GM12878 (cell line): ENCODE measurements around the gene GUCY2F. TPM values are rescaled to one million over a fixed set of nuclear protein-coding genes. Genes with fewer than 3 reads are reported as not detected.

ENCODE experiments used
- ATAC-seq: fragments of 200-7000 bp; cut with Tn5 transposase; 3 replicates; pipeline ENCODE4 v1.9.1; 2020; ENCODE audit warnings: mild to moderate bottlenecking, moderate library complexity
- BruUV-seq: library from RNA; stranded (reverse); fragments of 400-500 nt; replicated peaks from 2 replicates; lab custom pipeline; 2021; lab: Mats Ljungman, UMichigan
- CTCF ChIA-PET: fragments of 300-600 bp; sonication (Branson Sonifier 250); formaldehyde crosslinking; extraction: SDS; loops from one replicate; lab custom pipeline; 2021; ENCODE audit warnings: inconsistent platforms; lab: Yijun Ruan, JAX
- POLR2A ChIA-PET: fragments of 350-600 bp; formaldehyde crosslinking; extraction: SDS; loops from one replicate; lab custom pipeline; 2021; ENCODE audit warnings: inconsistent platforms; lab: Charles Lee
- RAD21 ChIA-PET: fragments of 300-600 bp; sonication (Branson Sonifier 250); formaldehyde crosslinking; loops from one replicate; lab custom pipeline; 2023; ENCODE audit warnings: antibody characterized with exemption; ENCODE audit not compliant: unreplicated experiment; lab: Charles Lee
- SMC1A ChIA-PET: fragments of 300-600 bp; sonication (Branson Sonifier 250); formaldehyde crosslinking; loops from one replicate; lab custom pipeline; 2023; ENCODE audit not compliant: unreplicated experiment, uncharacterized antibody; lab: Charles Lee
- DNase-seq: peaks from one replicate; pipeline ENCODE4 v3.0.0-alpha.2; 2011; ENCODE audit warnings: low read depth, low spot score
- FAIRE-seq: peaks from 3 replicates; lab custom pipeline; 2011; peaks lifted over from hg19 to GRCh38; lab: Jason Lieb, UNC
- H2AFZ ChIP-seq: 2 replicates; pipeline ENCODE4 v1.6.0; 2011; ENCODE audit warnings: low read depth, low read length, control low read depth; ENCODE audit not compliant: control insufficient read depth
- H3K27ac ChIP-seq: 2 replicates; pipeline ENCODE4 v1.5.1; 2011; ENCODE audit warnings: control low read depth; ENCODE audit not compliant: control insufficient read depth, insufficient read depth
- H3K27me3 ChIP-seq, 2 experiments: replicated peaks in 1 of 2; 2 replicates each; pipeline versions ENCODE4 v1.6.0 to v1.6.1; 2011; ENCODE audit warnings: low read length in 1 of 2; ENCODE audit not compliant: control insufficient read depth in 2 of 2, insufficient read depth in 2 of 2
- H3K36me3 ChIP-seq, 2 experiments: 2 replicates each; pipeline ENCODE4 v1.5.1; 2011; ENCODE audit warnings: low read length in 1 of 2; ENCODE audit not compliant: control insufficient read depth in 2 of 2, insufficient read depth in 2 of 2
- H3K4me1 ChIP-seq: 2 replicates; pipeline ENCODE4 v1.6.1; 2011; ENCODE audit warnings: mild to moderate bottlenecking, low read length, moderate library complexity, mixed read lengths; ENCODE audit not compliant: control insufficient read depth, insufficient read depth
- H3K4me2 ChIP-seq: 2 replicates; pipeline ENCODE4 v1.6.0; 2011; ENCODE audit warnings: control low read depth; ENCODE audit not compliant: control insufficient read depth, insufficient read depth
- H3K4me3 ChIP-seq: fragments of 200-600 bp; sonication (generic); 2 replicates; pipeline ENCODE4 v1.5.1; 2016
- H3K79me2 ChIP-seq: 2 replicates; pipeline ENCODE4 v1.6.0; 2011; ENCODE audit warnings: low read length; ENCODE audit not compliant: control insufficient read depth, insufficient read depth
- H3K9ac ChIP-seq: 2 replicates; pipeline ENCODE4 v1.8.0; 2011; ENCODE audit warnings: low read length, control low read depth, mixed read lengths; ENCODE audit not compliant: control insufficient read depth, insufficient read depth
- H3K9me3 ChIP-seq: replicated peaks from 3 replicates; pipeline ENCODE4 v1.5.1; 2011; ENCODE audit warnings: mild to moderate bottlenecking, low read length; ENCODE audit not compliant: control insufficient read depth, insufficient read depth
- H4K20me1 ChIP-seq: 2 replicates; pipeline ENCODE4 v1.6.0; 2011; ENCODE audit not compliant: control insufficient read depth, insufficient read depth
- BMI1 ChIP-seq: fragments of 450-650 bp; IDR thresholded peaks from 2 replicates; pipeline ENCODE4 v1.6.1; 2016; ENCODE audit warnings: mild to moderate bottlenecking, moderate library complexity, borderline replicate concordance
- KDM1A ChIP-seq: fragments of 200-600 bp; sonication (generic); IDR thresholded peaks from 2 replicates; pipeline ENCODE4 v1.6.1; 2016; ENCODE audit warnings: borderline replicate concordance
- NR2C2 ChIP-seq: IDR thresholded peaks from 2 replicates; pipeline ENCODE4 v1.6.1; 2011; ENCODE audit warnings: borderline replicate concordance, low read depth; ENCODE audit not compliant: control insufficient read depth, insufficient read length
- NR2F1 ChIP-seq: fragments of 450-650 bp; conservative IDR thresholded peaks from 2 replicates; pipeline ENCODE4 v1.6.1; 2017; ENCODE audit warnings: mild to moderate bottlenecking
- PBX3 ChIP-seq: IDR thresholded peaks from 2 replicates; pipeline ENCODE4 v1.6.1; 2011; ENCODE audit warnings: mild to moderate bottlenecking, low read depth, low read length, moderate library complexity; ENCODE audit not compliant: insufficient replicate concordance
- RB1 ChIP-seq: fragments of 450-650 bp; formaldehyde crosslinking; IDR thresholded peaks from 2 replicates; pipeline ENCODE4 v1.6.1; 2017; ENCODE audit warnings: mild to moderate bottlenecking, borderline replicate concordance
- SIX5 ChIP-seq: IDR thresholded peaks from 2 replicates; pipeline ENCODE4 v1.6.1; 2011; ENCODE audit warnings: mild to moderate bottlenecking, low read depth, low read length, moderate library complexity; ENCODE audit not compliant: severe bottlenecking
- SKIL ChIP-seq: fragments of 450-650 bp; IDR thresholded peaks from 2 replicates; pipeline ENCODE4 v1.6.1; 2017; ENCODE audit warnings: mild to moderate bottlenecking, low read depth, inconsistent platforms; ENCODE audit not compliant: poor library complexity, severe bottlenecking
- SMAD1 ChIP-seq: fragments of 450-650 bp; IDR thresholded peaks from 2 replicates; pipeline ENCODE4 v1.6.1; 2018; ENCODE audit warnings: mild to moderate bottlenecking, low read depth; ENCODE audit not compliant: partially characterized antibody
- SMARCA5 ChIP-seq: fragments of 450-650 bp; IDR thresholded peaks from 2 replicates; pipeline ENCODE4 v1.6.1; 2017; ENCODE audit warnings: mild to moderate bottlenecking
- STAT3 ChIP-seq: IDR thresholded peaks from 2 replicates; pipeline ENCODE4 v1.6.1; 2011; ENCODE audit warnings: low read depth, low read length, improper control_type of control experiment
- SUZ12 ChIP-seq: fragments of 200-600 bp; sonication (generic); IDR thresholded peaks from one replicate; pipeline ENCODE4 v1.6.1; 2018; ENCODE audit warnings: antibody characterized with exemption, mild to moderate bottlenecking; ENCODE audit not compliant: unreplicated experiment
- TAF1 ChIP-seq: IDR thresholded peaks from 2 replicates; pipeline ENCODE4 v1.6.1; 2011; ENCODE audit warnings: mild to moderate bottlenecking, low read depth, low read length, borderline replicate concordance
- TCF7 ChIP-seq: IDR thresholded peaks from 2 replicates; pipeline ENCODE4 v1.6.1; 2014; ENCODE audit warnings: antibody characterized with exemption, borderline replicate concordance
- ZBED1 ChIP-seq: IDR thresholded peaks from 2 replicates; pipeline ENCODE4 v1.6.1; 2016; ENCODE audit warnings: borderline replicate concordance
- WGBS: methylation state at CpG from one replicate; pipeline ENCODE4 v1.1.6; 2016; ENCODE audit warnings: low lambda C conversion rate; ENCODE audit not compliant: insufficient replicate concordance, insufficient coverage; ENCODE audit errors: missing lambda C conversion rate; 5-methylcytosine and 5-hydroxymethylcytosine counted together
- in situ Hi-C: fragments of 300-500 bp; cut with MboI; formaldehyde crosslinking; loops from 9 replicates; pipeline ENCODE4 v1.14.3; 2018; ENCODE audit warnings: mixed read lengths
- intact Hi-C: fragments of 100-400 bp; cut with micrococcal nuclease; formaldehyde crosslinking; loops from one replicate; pipeline ENCODE4 v1.14.2; 2022; ENCODE audit not compliant: unreplicated experiment
- polyA plus RNA-seq, 11 experiments: library from polyadenylated mRNA; depleted of rRNA in 4 of 11; unstranded in 6 of 11; stranded (reverse) in 5 of 11; fragments of >200 nt; fragmentation: Nextera tagmentation in 4 of 11; fragmentation: Illumina TruSeq in 1 of 11; extraction: Ambion mirVana in 4 of 11; extraction: Trizol in 1 of 11; gene quantifications; 1 replicate in 1 of 11; 2 replicates in 10 of 11; pipeline versions ENCODE4 v1.2.1 to v1.2.3, GENCODE V29; 2011 to 2016; ENCODE audit warnings: inconsistent platforms in 2 of 11, missing spikeins in 2 of 11, low read depth in 1 of 11
- total RNA-seq, 4 experiments: library from RNA; depleted of rRNA in 3 of 4; stranded (reverse); fragments of >200 nt in 3 of 4; fragmentation: Illumina TruSeq in 1 of 4; extraction: Trizol in 1 of 4; gene quantifications; 2 replicates each; pipeline versions ENCODE4 v1.2.1 to v1.2.3, GENCODE V29; 2013 to 2021

Gene GUCY2F
- total and polyA plus RNA-seq, 10 of the 15 experiments (the other 5 are each of a cell fraction or from before 2014, with no cell fraction given) = not detected

- Histone ChIP-seq H3K36me3 (no peaks in the 10 kb centered on the region), H2AFZ (no peak overlapping the region), H3K27ac (no peak overlapping the region), H3K9ac (no peak overlapping the region), H3K4me2 (no peak overlapping the region), H3K27me3 (no peaks in the 10 kb centered on the region), H4K20me1 (no peaks in the 10 kb centered on the region), H3K4me1 (no peaks in the 10 kb centered on the region), H3K9me3 (no peaks in the 10 kb centered on the region), H3K79me2 (no peaks in the 10 kb centered on the region), H3K4me3 (no peak overlapping the region)
- WGBS = 23% methylated on average over 3 of the region's 3 CpGs
- ATAC-seq (no peak), DNase-seq (no peak), FAIRE-seq (no peak)
- in situ Hi-C loops (no loop called here), intact Hi-C loops (no loop called here)
- ChIA-PET POLR2A (no interaction called here), RAD21 (no interaction called here), SMC1A (interaction anchor here (0.7 kb wide), 1 partner anchor 452 kb away, joined by 3 read pairs; no protein-coding TSS in a partner anchor), CTCF (no interaction called here)
- TF ChIP-seq ZBED1 (no peak), KDM1A (no peak), SIX5 (no peak), RB1 (no peak), NR2C2 (no peak)
- no TSS peak for BruUV-seq
Observed at GRCh38 chrX:109501176-109501575, 19.3 kb upstream of the GUCY2F start.

- in situ Hi-C loops = no loop called here
- TF ChIP-seq NR2F1 (no peak), BMI1 (no peak), PBX3 (no peak), SMAD1 (no peak), SUZ12 (no peak), SMARCA5 (no peak), SKIL (no peak), STAT3 (no peak), TAF1 (no peak), TCF7 (no peak)
Observed at GRCh38 chrX:109498434-109498833, 16.5 kb upstream of the GUCY2F start.

More at GRCh38 chrX:109498434-109498833, 16.5 kb upstream of the GUCY2F start:
- no peak overlapping the region for H3K27ac ChIP-seq
- H3K9ac ChIP-seq = no peak overlapping the region
- no peak for ATAC-seq
- no peaks in the 10 kb centered on the region for H3K9me3 ChIP-seq
- no peak overlapping the region for H2AFZ ChIP-seq
- RAD21 ChIA-PET = no interaction called here
- no peak for DNase-seq
- CTCF ChIA-PET = interaction anchor here (0.6 kb wide), 1 partner anchor 13 kb away, joined by 4 read pairs; no protein-coding TSS in a partner anchor
- H3K4me3 ChIP-seq = no peak overlapping the region
- POLR2A ChIA-PET = no interaction called here
- H3K4me1 ChIP-seq = no peaks in the 10 kb centered on the region
- H3K36me3 ChIP-seq = no peaks in the 10 kb centered on the region
- no peaks in the 10 kb centered on the region for H3K79me2 ChIP-seq
- no peaks in the 10 kb centered on the region for H4K20me1 ChIP-seq
- intact Hi-C loops = no loop called here
- FAIRE-seq = no peak
- 91% methylated on average over 1 of the region's 1 CpG for WGBS
- BruUV-seq = no TSS peak
- no peak overlapping the region for H3K4me2 ChIP-seq
- SMC1A ChIA-PET = no interaction called here
- H3K27me3 ChIP-seq = no peaks in the 10 kb centered on the region
